ENCODE measurements around the gene CELF1. TPM values are rescaled to one million over a fixed set of nuclear protein-coding genes. Genes with fewer than 3 reads are reported as not detected.

Gene CELF1
- total and polyA plus RNA-seq, 12 donors = 28.1 to 128 (median 101) TPM

GRCh38 chr11:47426062-47426956 lies 126.6 kb downstream of the CELF1 start, which contains the start of gene PSMC3:
Gene PSMC3 (minus strand): TSS chr11:47426439. CDS start chr11:47426279, 160 bp downstream.
- intact Hi-C loops (cut with DNase I) = no loop called here
- 0 to 1% (median 0%) methylated on average over 44 to 62 of the region's 62 CpGs for WGBS, 4 donors
- TF ChIP-seq POLR2A (IDR thresholded peaks at IDR 0.05) = peak; percentile 62 to 94
- no peak for TF ChIP-seq CTCF (IDR thresholded peaks at IDR 0.05)
- H3K4me1 ChIP-seq (replicated peaks in 1 of 2) = peaks cover 6 to 15% of the 10 kb centered on the region in 2 donors
- DNase-seq = peak; percentile 98 to 99 (median 99)
- peaks cover 0 to 32% of the 10 kb centered on the region in 2 donors for H3K36me3 ChIP-seq (replicated peaks in 1 of 2)
- no peaks in the 10 kb centered on the region for H3K9me3 ChIP-seq (replicated peaks in 1 of 3)
- peak within 1 kb of the TSS; percentile 85 to 99 (median 94) for H3K4me3 ChIP-seq
- peak within 1 kb of the TSS; percentile 71 to 90 (median 86) for H3K27ac ChIP-seq
- H3K27me3 ChIP-seq = no peaks in the 10 kb centered on the region

GRCh38 chr11:47425611-47426010 lies 127.3 kb downstream of the CELF1 start:
- intact Hi-C loops (cut with DNase I) = no loop called here
- 0 to 2% (median 1%) methylated on average over 14 of the region's 14 CpGs for WGBS, 4 donors
- Histone ChIP-seq H3K4me1 (replicated peaks in 1 of 2) (peaks cover 6 to 15% of the 10 kb centered on the region in 2 donors), H3K9me3 (replicated peaks in 1 of 3) (no peaks in the 10 kb centered on the region), H3K4me3 (peak overlapping the region in 3 of 4 donors; percentile 85 to 99 (median 96)), H3K27me3 (no peaks in the 10 kb centered on the region), H3K36me3 (replicated peaks in 1 of 2) (peaks cover 0 to 39% of the 10 kb centered on the region in 2 donors), H3K27ac (peak overlapping the region; percentile 62 to 90 (median 86))
- DNase-seq = peak in 1 of 7 donors; percentile 20
- TF ChIP-seq POLR2A (IDR thresholded peaks at IDR 0.05) = no peak
- no peak for TF ChIP-seq CTCF (IDR thresholded peaks at IDR 0.05)

GRCh38 chr11:47418454-47419259 lies 134.3 kb downstream of the CELF1 start:
- intact Hi-C loops (cut with DNase I) = no loop called here
- Histone ChIP-seq H3K4me3 (no peak overlapping the region), H3K27ac (no peak overlapping the region), H3K36me3 (replicated peaks in 1 of 2) (peaks cover 0 to 81% of the 10 kb centered on the region in 2 donors), H3K9me3 (replicated peaks in 1 of 3) (no peaks in the 10 kb centered on the region), H3K4me1 (replicated peaks in 1 of 2) (peaks cover 0 to 14% of the 10 kb centered on the region in 2 donors), H3K27me3 (no peaks in the 10 kb centered on the region)
- 81 to 89% (median 82%) methylated on average over 15 to 23 of the region's 23 CpGs for WGBS, 4 donors
- no peak for DNase-seq
- TF ChIP-seq POLR2A (IDR thresholded peaks at IDR 0.05) = no peak
- no peak for TF ChIP-seq CTCF (IDR thresholded peaks at IDR 0.05)

GRCh38 chr11:47417712-47418111 lies 135.2 kb downstream of the CELF1 start:
- no peak for DNase-seq
- WGBS, 4 donors = 56 to 85% (median 69%) methylated on average over 1 to 6 of the region's 6 CpGs
- intact Hi-C loops (cut with DNase I) = no loop called here
- Histone ChIP-seq H3K4me3 (no peak overlapping the region), H3K27ac (peak overlapping the region in 1 of 5 donors; percentile 40), H3K36me3 (replicated peaks in 1 of 2) (peaks cover 0 to 79% of the 10 kb centered on the region in 2 donors), H3K4me1 (replicated peaks in 1 of 2) (peaks cover 0 to 14% of the 10 kb centered on the region in 2 donors), H3K9me3 (replicated peaks in 1 of 3) (no peaks in the 10 kb centered on the region), H3K27me3 (no peaks in the 10 kb centered on the region)
- no peak for TF ChIP-seq CTCF (IDR thresholded peaks at IDR 0.05)
- TF ChIP-seq POLR2A (IDR thresholded peaks at IDR 0.05) = no peak

All from adrenal gland (tissue), 12 donors.